ENCODE data around the gene HS6ST1. TPM values are rescaled to one million over a fixed set of nuclear protein-coding genes. Genes with fewer than 3 reads are reported as not detected.
"Not testable (repeated sequence)": the region's sequence is repeated elsewhere in the genome, so short reads cannot be mapped to it uniquely, and the experiment has no call there.

HS6ST1 gene
- total RNA-seq, 2 donors from 2014 or later = 16.9 to 22.4 TPM

GRCh38 chr2:128279786-128280157, 38.9 kb downstream of the HS6ST1 start:
- DNase-seq (ENCODE audit: low spot score) = no peak
- intact Hi-C loops (cut with DNase I) = no loop called here

- intact Hi-C loops (cut with DNase I) = no loop called here
These were observed 39.7 kb downstream of the HS6ST1 start for GRCh38 chr2:128279009-128279408.

GRCh38 chr2:128277961-128278681, 40.5 kb downstream of the HS6ST1 start:
- peak; percentile 69 for DNase-seq (ENCODE audit: low spot score)
- intact Hi-C loops (cut with DNase I) = no loop called here

More at GRCh38 chr2:128279009-128279408, 39.7 kb downstream of the HS6ST1 start:
- DNase-seq (ENCODE audit: low spot score) = peak; percentile 66

GRCh38 chr2:128276878-128277675, 41.6 kb downstream of the HS6ST1 start:
- intact Hi-C loops (cut with DNase I) = no loop called here
- DNase-seq (ENCODE audit: low spot score) = peak; percentile 65

- DNase-seq (ENCODE audit: low spot score) = peak; percentile 14
- intact Hi-C loops (cut with DNase I) = no loop called here
These were observed 43.1 kb downstream of the HS6ST1 start for GRCh38 chr2:128275498-128276045.

GRCh38 chr2:128274218-128274617, 44.5 kb downstream of the HS6ST1 start:
- DNase-seq (ENCODE audit: low spot score) = peak; percentile 38
- intact Hi-C loops (cut with DNase I) = no loop called here

- DNase-seq (ENCODE audit: low spot score) = peak; percentile 69
These were observed 45.1 kb downstream of the HS6ST1 start for GRCh38 chr2:128273469-128274081.

GRCh38 chr2:128272601-128273468, 45.8 kb downstream of the HS6ST1 start:
- DNase-seq (ENCODE audit: low spot score) = peak; percentile 80
- intact Hi-C loops (cut with DNase I) = no loop called here

More at GRCh38 chr2:128273469-128274081, 45.1 kb downstream of the HS6ST1 start:
- intact Hi-C loops (cut with DNase I) = no loop called here

- peak; percentile 74 for DNase-seq (ENCODE audit: low spot score)
- intact Hi-C loops (cut with DNase I) = no loop called here
These were observed 46.6 kb downstream of the HS6ST1 start for GRCh38 chr2:128271911-128272600.

GRCh38 chr2:128271597-128271910, 47.1 kb downstream of the HS6ST1 start:
- peak; percentile 75 for DNase-seq (ENCODE audit: low spot score)
- intact Hi-C loops (cut with DNase I) = no loop called here

- intact Hi-C loops (cut with DNase I) = no loop called here
- peak; percentile 76 for DNase-seq (ENCODE audit: low spot score)
These were observed 47.7 kb downstream of the HS6ST1 start for GRCh38 chr2:128270672-128271596.

GRCh38 chr2:128269990-128270671, 48.5 kb downstream of the HS6ST1 start:
- peak; percentile 77 for DNase-seq (ENCODE audit: low spot score)
- intact Hi-C loops (cut with DNase I) = no loop called here

- DNase-seq (ENCODE audit: low spot score) = peak; percentile 79
- intact Hi-C loops (cut with DNase I) = no loop called here
These were observed 49.3 kb downstream of the HS6ST1 start for GRCh38 chr2:128269063-128269989.

- DNase-seq (ENCODE audit: low spot score) = peak; percentile 77
- intact Hi-C loops (cut with DNase I) = not testable (repeated sequence)
These were observed 50.1 kb downstream of the HS6ST1 start for GRCh38 chr2:128268611-128269010.

GRCh38 chr2:128268145-128268544, 50.5 kb downstream of the HS6ST1 start:
- DNase-seq (ENCODE audit: low spot score) = peak; percentile 65
- intact Hi-C loops (cut with DNase I) = not testable (repeated sequence)

GRCh38 chr2:128267649-128268048, 51.0 kb downstream of the HS6ST1 start:
- intact Hi-C loops (cut with DNase I) = not testable (repeated sequence)
- DNase-seq (ENCODE audit: low spot score) = peak; percentile 68

All from posterior vena cava (tissue), 2 donors.